AG04450 (cell line): ENCODE results near the gene SZRD1. TPM values are rescaled to one million over a fixed set of nuclear protein-coding genes. Genes with fewer than 3 reads are reported as not detected.

ENCODE experiments used
- CTCF ChIA-PET: fragments of 300-600, 350-600 bp; formaldehyde crosslinking; extraction: SDS; loops from one replicate; lab custom pipeline; 2022; ENCODE audit warnings: antibody characterized with exemption, inconsistent platforms; lab: Charles Lee
- POLR2A ChIA-PET: fragments of 350-600 bp; formaldehyde crosslinking; extraction: SDS; loops from one replicate; lab custom pipeline; 2021; ENCODE audit warnings: antibody characterized with exemption, inconsistent platforms; lab: Yijun Ruan, JAX
- DNase-seq: peaks from one replicate; pipeline ENCODE4 v3.0.0-alpha.2; 2011; ENCODE audit warnings: low read depth, low spot score
- H3K27ac ChIP-seq: one replicate; pipeline ENCODE4 v1.5.1; 2012; ENCODE audit warnings: low read depth, low read length, control low read depth
- H3K27me3 ChIP-seq: one replicate; pipeline ENCODE4 v1.6.0; 2012; ENCODE audit warnings: low read length; ENCODE audit not compliant: control insufficient read depth, insufficient read depth
- H3K4me3 ChIP-seq: 2 replicates; pipeline ENCODE4 v1.5.1; 2011; ENCODE audit warnings: mild to moderate bottlenecking, low read depth, low read length, control low read depth
- H3K9me3 ChIP-seq: 2 replicates; pipeline ENCODE4 v1.5.1; 2012; ENCODE audit warnings: low read length; ENCODE audit not compliant: control insufficient read depth, insufficient read depth
- CTCF ChIP-seq: IDR thresholded peaks from 2 replicates; pipeline ENCODE4 v1.5.1; 2011; ENCODE audit warnings: low read depth, low read length, control low read depth, inconsistent platforms
- polyA plus RNA-seq: library from polyadenylated mRNA; depleted of rRNA; stranded (reverse); fragments of >200 nt; gene quantifications from 2 replicates; pipeline ENCODE4 v1.2.3, GENCODE V29; 2011

Gene SZRD1
- polyA plus RNA-seq, 1 experiment, result 92.0 TPM

DNA sequence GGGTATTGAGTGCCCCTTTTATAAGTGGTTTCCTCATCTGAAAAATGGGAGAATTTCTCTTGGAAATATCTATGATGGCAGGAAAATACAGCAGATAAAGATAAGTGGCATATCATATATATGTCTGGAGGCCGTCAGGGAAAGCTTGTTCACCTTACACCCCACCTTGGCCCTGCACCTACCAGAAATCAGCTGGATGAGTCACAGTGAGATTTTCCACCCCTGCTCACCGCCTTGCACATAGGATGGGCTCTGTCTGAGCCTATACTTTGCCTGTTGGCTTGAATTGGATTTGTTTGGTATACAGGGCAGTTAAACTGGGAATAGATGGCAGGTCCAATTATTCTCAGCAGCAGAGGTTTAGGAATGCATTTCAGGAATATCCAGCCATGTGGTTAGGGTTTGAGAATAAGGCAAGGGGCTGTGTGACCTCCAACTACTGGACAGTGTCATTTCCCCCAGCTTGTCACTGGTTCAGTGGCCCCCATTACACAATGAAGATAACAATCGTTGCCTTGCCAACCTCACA is 70.0 kb downstream of the SZRD1 start, which contains the start of gene SPATA21:
SPATA21 (minus strand) TSS at position 479 of the 529 bp plus-strand sequence. CDS start 6,053 bp downstream, outside the sequence.
- Histone ChIP-seq H3K4me3 (no peak within 1 kb of the TSS), H3K27me3 (peaks cover 9% of the 10 kb centered on the region), H3K27ac (no peak within 1 kb of the TSS), H3K9me3 (peaks cover 6% of the 10 kb centered on the region; the same call in 1 of the 2 replicates)
- no peak for TF ChIP-seq CTCF
- no peak for DNase-seq
- POLR2A ChIA-PET, result interaction anchor here (0.8 kb wide), 1 partner anchor 56 kb away, joined by 3 read pairs; no protein-coding TSS in a partner anchor
- CTCF ChIA-PET, result interaction anchor here (0.6 kb wide), 1 partner anchor 12 kb away, joined by 6 read pairs; no protein-coding TSS in a partner anchor

- no peak for DNase-seq
- CTCF ChIA-PET, result interaction anchor here (0.7 kb wide), 1 partner anchor 11 kb away, joined by 4 read pairs; no protein-coding TSS in a partner anchor
- POLR2A ChIA-PET, result no interaction called here
Observed at GRCh38 chr1:16438516-16438915, 71.5 kb downstream of the SZRD1 start.

DNA sequence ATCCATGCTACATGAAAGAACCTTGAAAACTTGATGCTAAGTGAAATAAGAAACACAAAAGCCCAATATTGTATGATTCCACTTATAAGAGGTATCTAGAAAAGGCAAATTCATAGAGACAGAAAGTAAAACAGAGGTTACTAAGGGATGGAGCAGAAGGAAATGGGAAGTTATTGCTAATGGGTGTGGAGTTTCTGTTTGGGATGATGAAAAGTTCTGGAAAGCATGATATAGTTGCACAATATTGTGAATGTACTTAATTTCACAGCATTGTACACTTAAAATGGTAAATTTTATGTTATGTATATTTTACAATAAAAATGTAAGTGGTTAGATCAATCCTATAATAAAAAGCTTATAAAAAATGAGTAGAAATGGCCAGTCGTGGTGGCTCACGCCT is 71.9 kb downstream of the SZRD1 start:
- DNase-seq, result no peak
- ChIA-PET POLR2A (no interaction called here), CTCF (interaction anchor here (0.7 to 1.3 kb wide), 3 partner anchors 11 to 904 kb away, joined by 4 to 9 read pairs (median 5); no protein-coding TSS in a partner anchor)
- Histone ChIP-seq H3K9me3 (peaks cover 6% of the 10 kb centered on the region; the same call in 1 of the 2 replicates), H3K27ac (no peak overlapping the region), H3K27me3 (no peaks in the 10 kb centered on the region), H3K4me3 (no peak overlapping the region)
- TF ChIP-seq CTCF, result no peak

More at GRCh38 chr1:16438516-16438915, 71.5 kb downstream of the SZRD1 start:
- Histone ChIP-seq H3K27ac (no peak overlapping the region), H3K4me3 (no peak overlapping the region), H3K9me3 (peaks cover 6% of the 10 kb centered on the region; the same call in 1 of the 2 replicates), H3K27me3 (peaks cover under 1% of the 10 kb centered on the region)
- no peak for TF ChIP-seq CTCF

DNA sequence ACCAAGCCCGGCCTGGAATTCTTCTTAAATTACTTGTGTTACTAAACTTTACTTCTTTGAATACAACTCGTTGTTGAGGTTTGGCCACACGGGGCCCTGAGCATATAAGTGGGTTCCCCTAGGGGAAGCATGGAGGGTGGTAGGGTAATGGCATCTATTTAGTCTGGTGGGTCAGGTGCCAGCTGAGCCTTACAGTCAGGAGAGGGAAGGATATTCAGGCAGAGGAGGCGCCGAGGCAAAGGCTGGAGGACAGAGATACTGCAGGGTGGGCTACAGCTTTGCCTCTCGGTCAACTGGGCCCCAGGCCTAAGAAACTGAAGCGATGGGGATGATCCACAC is 73.1 kb downstream of the SZRD1 start:
- no peaks in the 10 kb centered on the region for H3K27me3 ChIP-seq
- no peak for TF ChIP-seq CTCF
- CTCF ChIA-PET, result interaction anchor here (0.6 to 2.4 kb wide), 20 partner anchors 10 to 77 kb away, joined by 3 to 28 read pairs (median 5); no protein-coding TSS in a partner anchor
- peaks cover 6% of the 10 kb centered on the region; the same call in 1 of the 2 replicates for H3K9me3 ChIP-seq
- POLR2A ChIA-PET, result interaction anchor here (0.6 to 1.1 kb wide), 3 partner anchors 13 to 74 kb away, joined by 3 to 5 read pairs (median 3); no protein-coding TSS in a partner anchor
- DNase-seq, result no peak
- H3K27ac ChIP-seq, result peak overlapping the region; percentile 21
- peak overlapping the region; percentile 36; the same call in 1 of the 2 replicates for H3K4me3 ChIP-seq
